ENCODE data around the gene SLX4. TPM values are rescaled to one million over a fixed set of nuclear protein-coding genes. Genes with fewer than 3 reads are reported as not detected.

The SLX4 gene
- total and polyA plus RNA-seq, 2 experiments from 2014 or later = 1.9 to 2.3 TPM

GRCh38 chr16:3645108-3645503 lies 33.7 kb upstream of the SLX4 start:
- H2AFZ ChIP-seq = no peak overlapping the region
- WGBS, 2 experiments (ENCODE audit: low coverage in 1 of 2, low lambda C conversion rate in 2 of 2, missing lambda C conversion rate in 2 of 2) = 73 to 78% methylated on average over 6 of the region's 6 CpGs
- TF ChIP-seq EZH2phosphoT487 (IDR thresholded peaks at IDR 0.05; ENCODE audit: insufficient read depth, low read depth) = no peak

GRCh38 chr16:3643095-3643730 lies 31.8 kb upstream of the SLX4 start:
- Histone ChIP-seq H4K20me1 (ENCODE audit: insufficient read depth) (no peaks in the 10 kb centered on the region), H3K4me2 (ENCODE audit: unreplicated experiment) (no peak overlapping the region), H2AFZ (no peak overlapping the region), H3K27ac (no peak overlapping the region), H3F3A (ENCODE audit: insufficient read depth) (no peaks in the 10 kb centered on the region), H3K36me3 (ENCODE audit: low read depth) (no peaks in the 10 kb centered on the region), H3K9ac (no peak overlapping the region), H3K4me1 (ENCODE audit: insufficient read depth) (no peaks in the 10 kb centered on the region), H3K4me3 (no peak overlapping the region), H3K9me2 (ENCODE audit: insufficient read depth) (no peaks in the 10 kb centered on the region), H3K79me2 (ENCODE audit: insufficient read depth) (peaks cover 7% of the 10 kb centered on the region; the same call in 1 of the 2 replicates), H3K27me3 (replicated peaks; ENCODE audit: insufficient read depth) (no peaks in the 10 kb centered on the region), H3K9me3 (ENCODE audit: low read depth) (no peaks in the 10 kb centered on the region)
- TF ChIP-seq EZH2 (IDR thresholded peaks at IDR 0.05; ENCODE audit: insufficient read depth, poor library complexity, severe bottlenecking) (no peak), EZH2phosphoT487 (IDR thresholded peaks at IDR 0.05; ENCODE audit: insufficient read depth, low read depth) (no peak)
- 92 to 93% methylated on average over 14 of the region's 14 CpGs for WGBS, 2 experiments (ENCODE audit: low coverage in 1 of 2, low lambda C conversion rate in 2 of 2, missing lambda C conversion rate in 2 of 2)
- DNase-seq = no peak
- in situ Hi-C loops (cut with MboI) = no loop called here

More at GRCh38 chr16:3645108-3645503, 33.7 kb upstream of the SLX4 start:
- DNase-seq = no peak
- Histone ChIP-seq H3K4me3 (no peak overlapping the region), H3K27ac (no peak overlapping the region), H3K27me3 (replicated peaks; ENCODE audit: insufficient read depth) (no peaks in the 10 kb centered on the region), H3K4me1 (ENCODE audit: insufficient read depth) (no peaks in the 10 kb centered on the region), H3K9ac (no peak overlapping the region), H3K79me2 (ENCODE audit: insufficient read depth) (no peaks in the 10 kb centered on the region), H3K4me2 (ENCODE audit: unreplicated experiment) (no peak overlapping the region), H3K36me3 (ENCODE audit: low read depth) (no peaks in the 10 kb centered on the region), H3K9me2 (ENCODE audit: insufficient read depth) (no peaks in the 10 kb centered on the region), H4K20me1 (ENCODE audit: insufficient read depth) (no peaks in the 10 kb centered on the region), H3F3A (ENCODE audit: insufficient read depth) (no peaks in the 10 kb centered on the region), H3K9me3 (ENCODE audit: low read depth) (no peaks in the 10 kb centered on the region)
- in situ Hi-C loops (cut with MboI) = no loop called here

- Histone ChIP-seq H3K9me3 (ENCODE audit: low read depth) (no peaks in the 10 kb centered on the region), H3K9ac (no peak overlapping the region), H3F3A (ENCODE audit: insufficient read depth) (no peaks in the 10 kb centered on the region), H3K27me3 (replicated peaks; ENCODE audit: insufficient read depth) (no peaks in the 10 kb centered on the region), H3K9me2 (ENCODE audit: insufficient read depth) (no peaks in the 10 kb centered on the region), H3K27ac (no peak overlapping the region), H2AFZ (no peak overlapping the region), H3K79me2 (ENCODE audit: insufficient read depth) (peaks cover 14% of the 10 kb centered on the region; the same call in 1 of the 2 replicates), H3K4me2 (ENCODE audit: unreplicated experiment) (no peak overlapping the region), H4K20me1 (ENCODE audit: insufficient read depth) (no peaks in the 10 kb centered on the region), H3K4me1 (ENCODE audit: insufficient read depth) (no peaks in the 10 kb centered on the region), H3K4me3 (no peak overlapping the region), H3K36me3 (ENCODE audit: low read depth) (no peaks in the 10 kb centered on the region)
- 81% methylated on average over 20 to 21 of the region's 21 CpGs for WGBS, 2 experiments (ENCODE audit: low coverage in 1 of 2, low lambda C conversion rate in 2 of 2, missing lambda C conversion rate in 2 of 2)
- no peak for TF ChIP-seq EZH2 (IDR thresholded peaks at IDR 0.05; ENCODE audit: insufficient read depth, poor library complexity, severe bottlenecking)
- no peak for TF ChIP-seq EZH2phosphoT487 (IDR thresholded peaks at IDR 0.05; ENCODE audit: insufficient read depth, low read depth)
- DNase-seq = no peak
- in situ Hi-C loops (cut with MboI) = no loop called here
Measured at GRCh38 chr16:3642397-3643094, 31.1 kb upstream of the SLX4 start.

GRCh38 chr16:3641801-3642396 lies 30.5 kb upstream of the SLX4 start:
- Histone ChIP-seq H3K27ac (no peak overlapping the region), H3F3A (ENCODE audit: insufficient read depth) (no peaks in the 10 kb centered on the region), H3K4me2 (ENCODE audit: unreplicated experiment) (no peak overlapping the region), H3K4me1 (ENCODE audit: insufficient read depth) (no peaks in the 10 kb centered on the region), H4K20me1 (ENCODE audit: insufficient read depth) (no peaks in the 10 kb centered on the region), H3K36me3 (ENCODE audit: low read depth) (no peaks in the 10 kb centered on the region), H3K9ac (no peak overlapping the region), H3K9me2 (ENCODE audit: insufficient read depth) (no peaks in the 10 kb centered on the region), H3K9me3 (ENCODE audit: low read depth) (no peaks in the 10 kb centered on the region), H3K27me3 (replicated peaks; ENCODE audit: insufficient read depth) (no peaks in the 10 kb centered on the region), H2AFZ (no peak overlapping the region), H3K79me2 (ENCODE audit: insufficient read depth) (peaks cover 20% of the 10 kb centered on the region; the same call in 1 of the 2 replicates), H3K4me3 (no peak overlapping the region)
- in situ Hi-C loops (cut with MboI) = no loop called here
- no peak for TF ChIP-seq EZH2 (IDR thresholded peaks at IDR 0.05; ENCODE audit: insufficient read depth, poor library complexity, severe bottlenecking)
- TF ChIP-seq EZH2phosphoT487 (IDR thresholded peaks at IDR 0.05; ENCODE audit: insufficient read depth, low read depth) = no peak
- 87 to 91% methylated on average over 8 to 9 of the region's 9 CpGs for WGBS, 2 experiments (ENCODE audit: low coverage in 1 of 2, low lambda C conversion rate in 2 of 2, missing lambda C conversion rate in 2 of 2)
- no peak for DNase-seq

All from GM23248 (cell line).